HUES6 (cell line): Measurements from ENCODE around the gene RGS14.

Source experiments
- H3K27ac ChIP-seq: 2 replicates; pipeline ENCODE4 v1.7.0; 2013; ENCODE audit warnings: low read depth, mild to moderate bottlenecking, low read length, inconsistent platforms
- H3K27me3 ChIP-seq: 2 replicates; pipeline ENCODE4 v1.6.1; 2013; ENCODE audit warnings: low read length; ENCODE audit not compliant: control insufficient read depth, insufficient read depth
- H3K36me3 ChIP-seq: 2 replicates; pipeline ENCODE4 v1.6.1; 2013; ENCODE audit warnings: low read length; ENCODE audit not compliant: control insufficient read depth, insufficient read depth
- H3K4me1 ChIP-seq: 2 replicates; pipeline ENCODE4 v1.6.1; 2013; ENCODE audit warnings: low read length; ENCODE audit not compliant: control insufficient read depth, insufficient read depth
- H3K4me3 ChIP-seq: 2 replicates; pipeline ENCODE4 v1.5.1; 2013; ENCODE audit warnings: low read depth, low read length
- H3K9ac ChIP-seq: one replicate; pipeline ENCODE4 v1.6.1; 2013; ENCODE audit warnings: mild to moderate bottlenecking, low read length
- H3K9me3 ChIP-seq: 2 replicates; pipeline ENCODE4 v1.6.1; 2013; ENCODE audit warnings: low read depth, low read length; ENCODE audit not compliant: control insufficient read depth, insufficient read depth

The RGS14 gene

DNA sequence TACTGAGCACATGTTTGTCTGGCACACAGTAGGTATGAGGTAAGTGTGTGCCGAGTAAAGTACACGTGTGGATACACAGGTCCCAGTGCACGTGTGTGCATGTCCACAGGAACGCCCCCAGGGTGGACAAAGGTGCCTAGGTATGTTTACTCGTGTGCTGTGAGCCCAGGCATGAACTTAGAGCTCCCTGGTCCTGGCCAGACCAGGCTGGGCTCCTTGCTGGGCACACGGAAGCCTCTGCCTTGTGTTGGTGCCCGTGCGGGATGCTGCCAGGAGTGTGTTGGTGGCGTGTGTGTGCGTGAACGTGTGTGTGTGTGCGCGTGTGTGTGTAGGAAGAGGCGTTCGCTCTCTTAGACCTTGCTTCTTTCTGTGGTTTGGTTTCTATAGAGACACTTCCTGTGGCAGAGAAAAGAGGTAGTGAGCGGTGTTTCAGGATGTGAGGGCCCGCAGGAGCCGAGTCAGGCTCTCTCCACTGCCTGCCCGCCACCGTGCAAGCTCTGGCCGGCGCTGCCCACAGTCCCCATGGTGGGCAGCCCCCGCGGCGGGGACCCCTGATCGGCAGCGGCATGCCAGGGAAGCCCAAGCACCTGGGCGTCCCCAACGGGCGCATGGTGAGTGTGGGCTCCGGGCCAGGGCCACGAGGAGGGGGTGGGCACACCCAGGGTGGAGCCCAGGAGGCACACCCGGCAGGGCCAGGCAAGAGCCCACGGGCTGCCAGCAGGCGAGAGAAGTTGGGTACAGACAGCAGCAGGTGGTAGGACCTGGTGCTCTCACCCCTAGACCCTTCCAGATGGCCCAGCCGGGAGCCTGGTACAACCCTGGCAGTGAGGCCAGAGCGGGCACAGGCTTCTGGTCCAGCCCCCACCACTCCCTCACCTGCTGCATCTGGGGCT is at the start of gene RGS14:
RGS14 (plus strand) TSS at position 466 of the 893 bp plus-strand sequence; CDS start at position 567, 101 bp downstream.
- peaks cover 8% of the 10 kb centered on the region for H3K4me1 ChIP-seq
- H3K4me3 ChIP-seq: no peak within 1 kb of the TSS
- H3K9me3 ChIP-seq: peaks cover 3% of the 10 kb centered on the region; the same call in 1 of the 2 replicates
- H3K27ac ChIP-seq: no peak within 1 kb of the TSS
- no peak within 1 kb of the TSS for H3K9ac ChIP-seq
- peaks cover 16% of the 10 kb centered on the region; the same call in 1 of the 2 replicates for H3K27me3 ChIP-seq
- H3K36me3 ChIP-seq: no peaks in the 10 kb centered on the region

GRCh38 chr5:177308740-177309139 is 49.0 kb upstream of the RGS14 start:
- no peaks in the 10 kb centered on the region for H3K9me3 ChIP-seq

GRCh38 chr5:177309351-177310191 is 48.2 kb upstream of the RGS14 start:
- Histone ChIP-seq H3K36me3 (peaks cover 31% of the 10 kb centered on the region), H3K4me1 (peaks cover 20% of the 10 kb centered on the region), H3K9ac (no peak overlapping the region), H3K4me3 (no peak overlapping the region), H3K27ac (no peak overlapping the region), H3K27me3 (no peaks in the 10 kb centered on the region), H3K9me3 (no peaks in the 10 kb centered on the region)

More at GRCh38 chr5:177308740-177309139, 49.0 kb upstream of the RGS14 start:
- H3K27ac ChIP-seq: no peak overlapping the region
- H3K36me3 ChIP-seq: peaks cover 31% of the 10 kb centered on the region
- peaks cover 24% of the 10 kb centered on the region for H3K4me1 ChIP-seq
- H3K4me3 ChIP-seq: no peak overlapping the region
- H3K27me3 ChIP-seq: no peaks in the 10 kb centered on the region
- no peak overlapping the region for H3K9ac ChIP-seq

- Histone ChIP-seq H3K9me3 (no peaks in the 10 kb centered on the region), H3K4me1 (peaks cover 19% of the 10 kb centered on the region), H3K36me3 (peaks cover 24% of the 10 kb centered on the region), H3K27me3 (no peaks in the 10 kb centered on the region), H3K27ac (no peak overlapping the region), H3K9ac (no peak overlapping the region), H3K4me3 (peak overlapping the region; percentile 87; the same call in 1 of the 2 replicates)
Measured at GRCh38 chr5:177310332-177310731, 47.4 kb upstream of the RGS14 start.

- H3K27me3 ChIP-seq: no peaks in the 10 kb centered on the region
- peak overlapping the region; percentile 87 for H3K4me3 ChIP-seq
- H3K36me3 ChIP-seq: peaks cover 18% of the 10 kb centered on the region
- H3K4me1 ChIP-seq: peaks cover 19% of the 10 kb centered on the region
- no peak overlapping the region for H3K27ac ChIP-seq
- peak overlapping the region; percentile 71 for H3K9ac ChIP-seq
- H3K9me3 ChIP-seq: no peaks in the 10 kb centered on the region
Measured at GRCh38 chr5:177310757-177311391, 46.9 kb upstream of the RGS14 start.

DNA sequence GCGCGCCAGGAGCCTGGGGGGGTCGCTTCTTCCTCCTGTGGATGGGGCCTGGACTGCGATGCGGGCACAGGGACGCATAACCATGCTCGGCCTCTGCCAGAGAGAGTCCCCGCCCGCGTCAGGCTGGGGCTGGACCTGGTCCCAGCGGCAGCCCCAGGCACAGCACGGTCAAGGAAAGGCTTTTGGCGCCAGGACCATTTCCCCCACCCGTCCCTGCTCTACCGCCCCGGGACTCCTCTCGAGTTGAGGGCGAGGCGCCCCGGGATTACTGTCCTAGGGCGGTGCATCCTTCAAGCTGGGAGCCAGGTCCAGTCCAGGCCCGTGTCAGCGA is 46.4 kb upstream of the RGS14 start:
- Histone ChIP-seq H3K9me3 (no peaks in the 10 kb centered on the region), H3K9ac (peak overlapping the region; percentile 71), H3K36me3 (peaks cover 14% of the 10 kb centered on the region), H3K27ac (no peak overlapping the region), H3K4me3 (peak overlapping the region; percentile 87), H3K4me1 (peaks cover 19% of the 10 kb centered on the region), H3K27me3 (no peaks in the 10 kb centered on the region)

- H3K4me3 ChIP-seq: peak within 1 kb of the TSS; percentile 87
- H3K9me3 ChIP-seq: no peaks in the 10 kb centered on the region
- H3K9ac ChIP-seq: peak within 1 kb of the TSS; percentile 97
- H3K36me3 ChIP-seq: peaks cover 7% of the 10 kb centered on the region
- H3K4me1 ChIP-seq: peaks cover 19% of the 10 kb centered on the region
- H3K27me3 ChIP-seq: no peaks in the 10 kb centered on the region
- H3K27ac ChIP-seq: peak within 1 kb of the TSS; percentile 98
Measured at GRCh38 chr5:177311723-177312648, 45.7 kb upstream of the RGS14 start, which contains the start of gene MXD3. MXD3 (minus strand) TSS chr5:177311898; CDS start chr5:177311830, 68 bp downstream.

- peak overlapping the region; percentile 79 for H3K9ac ChIP-seq
- peak overlapping the region; percentile 67 for H3K4me3 ChIP-seq
- 0 out of 2 replicates have a peak, but pooled peaks cover 2% of the 10 kb centered on the region for H3K36me3 ChIP-seq
- no peaks in the 10 kb centered on the region for H3K27me3 ChIP-seq
- H3K9me3 ChIP-seq: no peaks in the 10 kb centered on the region
- peak overlapping the region; percentile 98; the same call in 1 of the 2 replicates for H3K27ac ChIP-seq
- peaks cover 19% of the 10 kb centered on the region for H3K4me1 ChIP-seq
Measured at GRCh38 chr5:177312649-177313181, 45.0 kb upstream of the RGS14 start.

- Histone ChIP-seq H3K9ac (no peak overlapping the region), H3K4me1 (peaks cover 23% of the 10 kb centered on the region), H3K27ac (no peak overlapping the region)
Measured at GRCh38 chr5:177313561-177314259, 44.0 kb upstream of the RGS14 start.

More at GRCh38 chr5:177313561-177314259, 44.0 kb upstream of the RGS14 start:
- no peak overlapping the region for H3K4me3 ChIP-seq
- no peaks in the 10 kb centered on the region for H3K27me3 ChIP-seq
- H3K9me3 ChIP-seq: no peaks in the 10 kb centered on the region
- H3K36me3 ChIP-seq: no peaks in the 10 kb centered on the region
